A204.1 (cell line): Measurements from ENCODE around the gene SPRN.
"Not testable (repeated sequence)": the region's sequence is repeated elsewhere in the genome, so short reads cannot be mapped to it uniquely, and the experiment has no call there.

Source experiments
- FAIRE-seq: peaks from 2 replicates; lab custom pipeline; 2012; peaks lifted over from hg19 to GRCh38; lab: Jason Lieb, UNC

SPRN gene

DNA sequence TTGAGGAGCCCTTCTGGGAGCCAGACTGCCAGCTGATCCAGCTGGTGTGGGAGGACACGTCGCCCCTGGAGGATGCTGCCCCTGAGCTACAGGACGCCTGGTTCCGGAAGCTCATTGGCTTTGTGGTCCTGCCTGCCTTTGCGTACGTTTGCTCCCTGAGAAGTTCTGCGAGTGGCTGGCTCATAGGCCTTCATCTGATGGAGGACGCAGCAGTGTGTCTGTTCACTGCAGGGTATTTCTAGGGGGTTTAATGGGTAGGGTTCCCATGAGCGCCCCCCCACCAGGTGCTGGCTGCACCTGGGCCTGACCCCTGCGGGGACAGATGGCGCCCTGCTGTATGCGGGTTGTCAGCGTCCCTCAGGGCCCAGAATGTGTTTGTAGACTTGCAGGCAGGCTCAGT is 40.4 kb downstream of the SPRN start:
- FAIRE-seq = no peak

DNA sequence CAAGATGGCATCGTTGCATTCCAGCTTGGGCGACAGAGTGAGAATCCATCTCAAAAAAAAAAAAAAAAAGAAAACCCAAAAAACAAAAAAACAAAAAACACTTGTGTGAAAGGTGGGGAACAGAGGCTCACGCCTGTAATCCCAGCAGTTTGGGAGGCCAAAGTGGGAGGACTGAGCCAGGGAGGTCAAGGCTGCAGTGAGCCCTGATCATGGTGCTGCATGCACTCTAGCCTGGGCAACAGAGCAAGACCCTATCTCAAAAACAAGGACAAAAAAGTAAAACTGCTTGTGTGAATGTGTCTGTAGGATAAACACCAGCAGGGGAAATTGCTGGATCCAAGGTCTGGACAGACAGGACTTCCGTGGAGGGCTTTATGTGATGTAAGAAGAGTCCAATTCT is 40.9 kb downstream of the SPRN start:
- FAIRE-seq = no peak

DNA sequence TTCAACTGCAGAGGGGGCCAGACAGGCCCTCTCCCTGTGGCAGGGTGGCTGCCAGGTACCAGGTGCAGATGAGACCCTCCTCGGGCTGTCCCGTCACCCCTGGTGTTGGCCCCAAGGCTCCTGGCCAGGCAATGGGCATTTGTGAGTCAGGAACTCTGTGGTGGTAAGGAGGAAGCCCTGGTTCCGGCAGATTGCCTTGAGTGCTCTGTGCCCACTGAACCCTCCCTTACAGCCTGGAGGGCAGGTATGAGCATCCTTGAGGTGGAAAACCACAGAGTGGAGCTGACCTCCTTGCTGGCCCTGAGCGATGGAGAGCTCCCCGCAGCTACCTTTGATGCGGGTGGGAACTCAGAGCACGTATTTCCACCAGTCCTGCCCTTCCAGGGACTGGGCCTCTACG is 43.4 kb downstream of the SPRN start:
- FAIRE-seq = no peak

DNA sequence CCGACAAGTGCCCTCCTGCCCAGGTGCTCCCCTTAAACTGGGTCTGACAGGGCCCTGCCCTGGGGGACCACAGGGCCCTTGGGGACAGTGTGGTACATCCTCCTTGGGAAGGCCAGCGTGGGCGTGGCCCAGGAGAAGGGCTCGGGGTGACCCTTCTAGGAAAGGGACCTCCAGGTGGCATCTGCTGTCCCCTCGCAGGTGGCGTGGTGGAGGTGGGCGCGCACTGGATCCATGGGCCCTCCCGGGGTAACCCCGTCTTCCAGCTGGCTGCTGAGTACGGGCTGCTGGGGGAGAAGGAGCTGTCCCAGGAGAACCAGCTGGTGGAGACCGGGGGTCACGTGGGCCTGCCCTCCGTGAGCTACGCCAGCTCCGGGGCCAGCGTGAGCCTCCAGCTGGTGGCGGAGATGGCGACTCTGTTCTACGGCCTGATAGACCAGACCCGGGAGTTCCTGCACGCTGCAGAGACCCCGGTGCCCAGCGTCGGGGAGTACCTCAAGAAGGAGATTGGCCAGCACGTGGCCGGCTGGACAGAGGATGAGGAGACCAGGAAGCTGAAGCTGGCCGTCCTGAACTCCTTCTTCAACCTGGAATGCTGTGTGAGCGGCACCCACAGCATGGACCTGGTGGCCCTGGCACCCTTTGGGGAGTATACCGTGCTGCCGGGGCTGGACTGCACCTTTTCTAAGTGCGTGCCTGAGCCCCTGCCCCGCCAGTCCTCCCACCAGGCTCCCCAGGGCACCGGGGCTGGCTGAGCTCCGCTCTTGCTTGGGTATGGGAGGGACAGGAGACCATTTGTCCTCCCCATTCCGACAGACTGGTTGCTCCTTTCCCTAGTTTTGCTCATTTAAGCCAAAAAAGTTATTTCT is 44.4 kb downstream of the SPRN start:
- FAIRE-seq = no peak

DNA sequence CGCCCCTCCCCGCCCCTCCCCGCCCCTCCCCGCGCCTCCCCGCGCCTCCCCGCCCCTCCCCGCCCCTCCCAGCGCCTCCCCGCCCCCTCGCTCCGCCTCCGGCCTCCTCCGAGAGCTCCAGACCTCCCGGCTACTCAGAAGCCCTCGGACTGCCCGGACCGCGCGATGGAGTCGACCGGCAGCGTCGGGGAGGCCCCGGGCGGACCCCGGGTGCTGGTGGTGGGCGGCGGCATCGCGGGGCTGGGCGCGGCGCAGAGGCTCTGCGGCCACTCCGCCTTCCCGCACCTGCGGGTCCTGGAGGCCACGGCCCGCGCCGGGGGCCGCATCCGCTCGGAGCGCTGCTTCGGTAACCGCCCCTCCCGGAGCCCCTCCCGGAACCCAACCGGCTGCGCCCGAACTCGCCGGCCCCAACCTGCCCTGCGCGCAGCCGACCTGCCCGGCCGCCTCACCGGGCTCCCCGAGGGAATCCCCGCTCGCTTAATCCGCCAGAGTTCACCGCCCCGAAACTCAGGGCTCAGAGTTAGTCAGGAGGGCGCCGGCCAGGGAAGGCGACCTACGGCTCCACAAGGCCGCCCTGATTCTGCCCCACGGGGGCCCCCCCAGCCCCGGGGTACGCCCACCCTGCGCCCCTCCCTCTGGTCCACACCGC is 45.1 kb downstream of the SPRN start, which contains the start of gene PAOX:
Gene PAOX (plus strand): TSS at position 111 of the 649 bp plus-strand sequence. CDS start 55 bp downstream, at position 166.
- FAIRE-seq = no peak

DNA sequence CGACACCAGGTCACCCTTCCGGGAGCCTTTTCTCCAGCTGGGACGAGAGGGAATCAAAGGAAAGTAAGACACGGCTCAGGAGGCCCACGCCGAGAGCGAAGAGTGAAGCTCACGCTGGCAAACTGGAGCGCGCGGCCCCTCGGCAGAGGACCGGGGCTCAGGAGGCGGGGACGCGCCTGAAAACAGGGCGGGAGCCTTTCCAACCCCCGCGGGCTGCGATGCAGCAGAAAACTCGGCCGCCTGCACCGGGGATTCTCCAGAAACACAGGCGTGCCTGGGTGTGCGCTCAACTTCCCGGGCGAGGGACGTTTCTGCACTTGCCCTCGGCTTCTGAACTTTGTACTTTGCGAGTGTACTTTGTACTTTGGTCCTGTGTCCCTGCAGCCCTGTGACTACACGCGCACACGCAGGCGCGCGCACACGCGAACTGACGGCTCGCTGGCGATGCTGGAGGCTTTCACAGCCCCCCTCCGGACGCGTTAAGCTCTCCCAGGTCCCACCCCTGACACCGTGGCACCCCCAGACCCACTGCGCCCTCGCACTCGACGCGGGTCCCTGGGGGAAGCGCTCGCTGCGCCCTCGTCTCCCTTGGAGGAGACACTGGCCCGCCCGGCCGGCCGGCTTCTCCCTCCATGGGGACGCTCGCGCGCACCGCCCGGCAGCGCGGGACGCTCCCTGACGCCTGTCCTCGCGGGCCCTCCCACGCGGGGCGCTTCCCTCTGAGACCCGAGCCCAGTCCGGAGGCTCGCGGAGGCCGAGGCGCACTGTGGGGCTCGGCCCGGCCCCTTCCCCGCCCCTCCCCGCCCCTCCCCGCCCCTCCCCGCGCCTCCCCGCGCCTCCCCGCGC is 46.0 kb downstream of the SPRN start:
- no peak for FAIRE-seq

DNA sequence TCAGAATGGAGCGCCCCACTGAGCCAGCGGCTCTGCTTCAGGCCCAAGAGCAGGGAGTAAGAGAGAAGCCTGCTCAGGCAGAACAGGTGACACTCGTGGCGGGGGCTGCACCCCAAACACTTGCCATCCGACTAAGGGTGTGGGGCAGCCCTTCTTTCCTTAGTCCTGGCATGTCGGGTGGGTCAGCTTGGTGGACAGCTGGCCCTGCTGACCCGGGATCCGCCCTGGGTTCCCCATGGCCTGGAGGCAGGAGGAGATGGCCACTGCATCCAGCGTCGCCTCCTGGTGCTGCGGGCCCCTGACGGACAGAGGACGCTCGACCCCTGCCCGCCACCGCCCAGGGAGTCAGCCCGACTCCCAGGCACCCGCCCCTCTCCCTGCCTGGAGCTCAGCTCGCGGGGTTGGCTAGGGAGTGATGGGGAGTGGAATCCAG is 46.6 kb downstream of the SPRN start:
- FAIRE-seq = no peak

DNA sequence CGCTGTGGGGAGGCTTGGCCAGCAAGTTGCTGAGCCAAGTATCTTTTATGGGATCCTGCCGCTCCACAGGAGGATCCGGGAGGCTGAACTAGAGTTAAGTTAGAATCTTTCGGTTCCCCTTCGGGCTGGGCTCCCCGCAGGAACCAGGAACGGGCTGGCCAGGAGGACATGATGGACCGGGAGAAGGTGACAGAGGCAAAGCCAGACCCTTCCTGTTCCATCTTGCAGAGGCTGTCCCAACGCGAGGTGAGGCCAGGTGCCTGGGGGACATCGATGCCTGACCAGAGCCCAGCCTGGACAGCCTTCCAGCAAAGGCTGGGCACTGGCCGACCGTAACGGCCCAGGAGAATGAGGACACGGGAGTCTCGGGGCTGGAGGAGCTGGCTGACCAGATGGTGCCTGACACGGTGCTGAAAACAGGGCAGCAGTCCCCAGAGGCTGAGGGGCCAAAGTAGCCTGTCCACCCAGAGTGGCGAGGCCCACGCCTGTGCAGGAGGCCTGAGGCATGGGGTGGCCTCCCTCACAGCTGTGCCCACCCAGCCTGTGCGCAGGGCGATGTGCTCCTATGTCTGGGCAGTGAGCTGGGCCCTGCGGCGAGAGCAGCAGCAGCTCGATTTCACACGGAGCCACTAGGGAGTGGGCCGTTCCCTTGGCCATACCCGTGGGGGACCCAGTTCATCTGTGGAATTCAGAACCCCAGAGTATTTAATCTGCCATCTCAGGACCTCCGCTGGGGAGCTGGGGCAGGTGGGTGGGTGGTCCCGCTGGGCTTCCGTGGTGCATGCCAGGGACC is 47.2 kb downstream of the SPRN start:
- no peak for FAIRE-seq

DNA sequence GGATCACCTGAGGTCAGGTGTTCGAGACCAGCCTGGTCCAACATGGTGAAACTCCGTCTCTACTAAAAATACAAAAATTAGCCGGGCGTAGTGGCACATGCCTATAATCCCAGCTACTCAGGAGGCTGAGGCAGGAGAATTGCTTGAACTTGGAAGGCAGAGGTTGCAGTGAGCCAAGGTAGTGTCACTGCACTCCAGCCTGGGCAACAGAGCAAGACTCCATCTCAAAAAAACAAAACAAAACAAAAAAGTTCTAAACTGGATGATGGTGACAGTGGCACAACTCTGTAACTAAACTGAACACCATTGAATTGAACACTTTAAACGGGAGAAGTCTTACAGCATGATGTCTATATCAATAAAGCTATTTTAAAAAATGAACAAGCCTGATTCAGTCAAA is 48.2 kb downstream of the SPRN start:
- not testable (repeated sequence) for FAIRE-seq

DNA sequence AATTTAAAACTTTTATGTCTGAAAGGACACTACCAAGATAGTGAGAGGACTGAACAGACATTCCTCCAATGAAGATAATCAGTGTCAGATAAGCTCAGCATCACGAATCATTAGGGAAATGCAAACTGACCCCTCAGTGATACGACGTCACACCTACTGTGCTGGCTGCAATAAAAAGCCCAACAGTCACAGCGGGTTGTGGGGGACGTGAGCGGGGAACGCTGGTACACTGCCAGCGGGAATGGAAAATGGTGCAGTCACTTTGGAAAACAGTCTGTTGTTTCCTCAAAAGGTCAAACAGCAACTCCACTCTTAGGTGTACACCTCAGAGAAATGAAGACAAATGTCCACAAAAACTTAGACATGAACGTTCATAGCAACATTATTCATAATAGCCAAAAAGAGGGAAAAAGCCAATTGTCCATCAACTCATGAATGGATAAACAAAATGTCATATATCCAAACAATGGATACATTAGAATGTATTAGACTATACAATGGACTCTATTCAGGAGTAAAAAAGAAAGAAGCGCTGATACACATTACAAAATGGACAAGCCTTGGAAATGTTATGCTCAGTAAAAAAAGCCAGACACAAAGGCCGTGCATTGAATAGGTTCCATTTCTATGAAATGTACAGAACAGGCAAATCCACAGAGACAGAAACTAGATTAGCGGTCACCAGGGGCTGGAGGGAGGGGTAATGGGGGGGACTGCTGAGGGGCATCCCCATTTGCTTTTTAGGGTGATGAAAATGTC is 48.9 kb downstream of the SPRN start:
- FAIRE-seq = no peak

DNA sequence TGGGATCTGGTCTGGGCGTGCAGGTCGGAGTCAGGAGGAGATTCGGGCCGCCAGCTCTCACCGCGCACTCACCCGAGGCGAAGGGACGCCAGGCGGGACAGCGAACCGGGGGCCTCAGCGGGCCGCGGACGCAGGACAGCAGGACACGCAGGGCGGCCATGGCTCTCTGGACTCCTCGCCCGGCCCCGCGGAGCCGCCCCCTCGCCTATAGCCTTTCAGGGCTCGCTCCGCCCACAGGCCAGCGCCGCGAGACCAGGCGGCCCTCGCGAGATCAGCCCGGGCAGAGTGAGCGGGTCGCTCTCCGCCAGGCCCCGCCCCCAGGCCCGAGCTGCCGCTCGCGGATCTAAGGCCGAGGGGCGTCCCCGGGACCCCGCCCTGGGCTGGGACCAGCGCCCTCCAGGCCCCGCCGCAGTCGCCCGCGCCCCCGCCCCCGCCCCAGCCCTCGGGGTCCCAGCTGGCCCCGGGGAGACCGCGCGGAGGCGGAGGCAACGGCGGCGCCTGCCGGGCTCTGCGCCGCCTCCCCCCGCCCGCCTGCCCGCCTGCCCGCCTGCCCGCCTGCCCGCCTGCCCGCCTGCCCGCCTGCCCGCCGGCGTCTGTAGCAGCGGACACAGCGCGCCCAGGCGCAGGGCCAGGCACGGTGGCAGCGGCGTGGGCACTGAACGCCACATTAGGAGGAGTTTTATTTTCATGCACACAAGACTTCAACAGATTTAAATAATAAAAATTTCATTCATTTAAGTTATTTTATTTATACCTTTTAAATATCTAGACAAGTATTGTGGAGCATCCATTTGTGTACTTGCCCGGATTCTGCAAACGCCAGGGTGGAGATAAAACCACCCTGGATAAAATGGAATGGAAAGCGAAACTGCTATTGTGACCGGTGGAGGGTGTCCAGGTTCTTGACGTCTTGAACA is 51.0 kb downstream of the SPRN start, which contains the start of gene ECHS1:
Gene ECHS1 (minus strand): TSS at position 181 of the 917 bp plus-strand sequence. CDS start 21 bp downstream, at position 160.
- FAIRE-seq = no peak

DNA sequence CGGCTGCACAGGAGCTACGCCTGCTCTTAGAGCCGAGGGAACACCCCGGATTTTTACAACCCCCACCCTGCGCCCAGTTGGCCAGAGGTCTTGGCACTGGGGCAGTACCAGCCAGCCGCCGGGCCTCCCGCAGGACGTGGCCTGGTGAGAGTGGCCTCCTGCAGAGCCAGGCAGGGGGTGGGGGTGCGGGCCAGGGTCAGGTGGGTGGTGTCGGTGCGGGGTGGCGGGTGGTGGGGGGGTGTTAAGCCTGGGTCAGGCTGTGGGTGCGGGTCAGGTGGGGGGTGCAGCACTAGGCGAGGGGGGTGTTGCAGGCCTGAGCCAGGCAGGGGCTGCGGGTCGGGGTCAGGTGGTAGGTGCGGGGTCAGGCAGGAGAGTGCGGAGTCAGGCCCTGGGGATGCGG is 51.9 kb downstream of the SPRN start:
- FAIRE-seq = no peak
